Measurements from ENCODE around the gene AKAP7.
A peak's percentile ranks its signal among the peaks of the same experiment; 100 is the strongest.
"Not testable (repeated sequence)": the region's sequence is repeated elsewhere in the genome, so short reads cannot be mapped to it uniquely, and the experiment has no call there.

The AKAP7 gene

GRCh38 chr6:131135244-131136020, at the start of gene AKAP7:
TSS of gene AKAP7 (plus strand) at chr6:131135467. CDS start at chr6:131135764, 297 bp downstream.
- DNase-seq, result peak; percentile 71

DNA sequence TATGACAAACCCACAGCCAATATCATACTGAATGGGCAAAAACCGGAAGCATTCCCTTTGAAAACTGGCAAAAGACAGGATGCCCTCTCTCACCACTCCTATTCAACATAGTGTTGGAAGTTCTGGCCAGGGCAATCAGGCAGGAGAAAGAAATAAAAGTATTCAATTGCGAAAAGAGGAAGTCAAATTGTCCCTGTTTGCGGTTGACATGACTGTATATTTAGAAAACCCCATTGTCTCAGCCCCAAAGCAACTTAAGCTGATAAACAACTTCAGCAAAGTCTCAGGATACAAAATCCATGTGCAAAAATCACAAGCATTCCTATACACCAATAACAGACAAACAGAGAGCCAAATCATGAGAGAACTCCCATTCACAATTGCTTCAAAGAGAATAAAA, 44.9 kb upstream of the AKAP7 start:
- DNase-seq, result peak; percentile 30

GRCh38 chr6:131091944-131092343, 43.3 kb upstream of the AKAP7 start:
- not testable (repeated sequence) for DNase-seq

DNA sequence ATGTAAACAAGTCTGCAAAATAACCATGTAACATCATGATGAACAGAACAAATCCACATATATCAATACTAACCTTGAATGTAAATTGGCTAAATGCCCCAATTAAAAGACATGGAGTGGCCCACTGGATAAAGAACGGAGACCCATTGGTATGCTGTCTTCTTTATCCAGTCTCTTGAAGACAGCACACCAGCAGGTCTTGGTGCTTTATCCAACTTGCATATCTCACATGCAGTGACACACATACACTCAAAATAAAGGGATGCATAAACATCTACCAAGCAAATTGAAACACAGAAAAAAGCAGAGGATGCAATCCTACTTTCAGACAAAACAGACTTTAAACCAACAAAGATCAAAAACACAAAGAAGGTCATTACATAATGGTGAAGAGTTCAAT, 41.9 kb upstream of the AKAP7 start:
- no peak for DNase-seq

- no peak for DNase-seq
These were observed 38.5 kb upstream of the AKAP7 start for GRCh38 chr6:131096786-131097185.

DNA sequence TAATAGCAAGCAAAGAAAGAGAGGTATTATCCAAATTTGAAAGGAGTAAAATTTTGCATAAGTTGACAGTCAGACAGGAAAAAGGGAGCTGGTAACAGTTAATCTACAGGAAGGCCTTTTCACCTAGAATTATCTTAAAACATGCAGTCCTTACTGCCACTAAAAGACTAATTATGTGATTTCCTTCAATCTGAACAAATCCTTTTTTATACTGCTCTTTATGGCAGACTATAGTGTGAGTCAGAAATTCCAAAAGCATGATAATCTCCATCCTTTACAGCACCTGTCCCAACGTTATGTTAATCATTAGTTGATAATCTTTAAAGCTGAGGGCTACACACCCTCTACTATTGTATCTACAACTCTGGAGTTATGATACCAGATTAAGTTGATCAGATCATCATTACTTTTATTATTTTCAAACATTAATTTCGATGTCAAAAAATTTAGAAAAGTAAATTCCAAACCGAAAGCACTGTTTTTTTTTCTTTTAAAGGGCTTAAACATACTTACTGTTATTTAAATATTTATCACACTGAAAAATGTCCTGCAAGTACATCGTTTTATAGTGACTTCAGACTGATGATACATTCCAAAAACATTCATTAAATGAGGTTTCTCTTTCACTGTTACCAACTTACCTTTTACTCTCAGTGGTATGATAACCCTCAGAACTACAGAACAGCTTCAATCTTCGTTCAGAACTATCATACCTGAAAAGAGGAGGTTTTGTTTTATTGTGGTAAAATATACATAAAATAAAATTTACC, 33.2 kb upstream of the AKAP7 start:
- DNase-seq, result no peak

DNA sequence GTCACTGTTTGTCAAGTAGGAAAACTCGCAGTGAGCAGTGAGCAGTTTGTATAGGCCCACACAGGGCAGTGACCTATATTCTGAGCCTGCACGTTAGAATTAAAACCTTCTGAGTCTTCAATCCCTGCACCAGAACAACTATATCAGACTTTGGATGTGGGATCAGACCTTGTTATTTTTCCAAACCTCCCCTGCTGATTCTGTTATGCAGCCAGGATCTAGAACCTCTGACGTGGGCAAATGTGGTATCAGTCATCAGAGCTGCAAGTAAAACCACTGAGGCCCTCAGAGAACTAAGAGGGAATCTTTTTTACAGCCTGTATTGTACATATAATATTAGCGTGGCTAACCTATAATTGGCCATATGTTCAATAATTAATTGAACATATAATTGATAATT, 32.0 kb upstream of the AKAP7 start:
- no peak for DNase-seq

- no peak for DNase-seq
These were observed 31.4 kb upstream of the AKAP7 start for GRCh38 chr6:131103901-131104300.

- DNase-seq, result no peak
These were observed 28.1 kb upstream of the AKAP7 start for GRCh38 chr6:131107151-131107550.

DNA sequence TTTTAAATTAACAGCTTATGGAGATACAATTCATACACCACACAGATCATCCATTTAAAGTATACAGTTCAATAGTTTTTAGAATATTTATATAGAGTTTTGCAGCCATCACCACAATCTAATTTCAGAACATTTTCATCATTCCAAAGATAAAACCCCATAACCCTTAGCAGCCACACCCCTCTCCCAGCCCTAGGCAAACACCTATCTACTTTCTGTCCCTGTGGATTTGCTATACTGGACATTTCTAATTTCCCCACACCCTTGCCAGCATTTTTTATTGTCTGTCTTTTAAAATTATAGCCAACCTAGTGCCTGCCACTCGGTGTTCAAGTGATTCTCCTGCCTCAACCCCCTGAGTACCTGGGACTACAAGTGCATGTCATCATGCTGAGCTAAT, 23.0 kb upstream of the AKAP7 start:
- DNase-seq, result no peak

DNA sequence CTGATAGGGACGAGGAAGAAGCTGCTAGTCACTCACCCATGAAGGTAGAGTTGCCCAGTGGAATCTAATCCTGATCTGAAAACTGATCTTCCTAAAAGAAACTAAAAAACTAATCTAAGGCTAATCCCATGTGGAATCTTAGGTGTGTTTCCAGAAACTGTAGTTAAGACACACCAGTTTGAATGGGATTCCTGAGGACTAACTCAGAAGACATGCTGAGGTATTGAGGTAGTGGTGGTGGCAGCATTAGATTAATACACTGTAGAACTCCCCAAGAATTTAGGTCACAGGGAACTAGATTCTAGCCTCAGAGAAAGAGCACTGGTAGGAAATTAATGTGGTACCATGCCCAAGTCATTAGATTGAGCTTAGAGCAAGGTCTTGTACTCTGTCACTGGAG, 19.6 kb upstream of the AKAP7 start:
- no peak for DNase-seq

- DNase-seq, result no peak
These were observed 18.9 kb upstream of the AKAP7 start for GRCh38 chr6:131116321-131116720.

- DNase-seq, result peak; percentile 80
These were observed 18.4 kb upstream of the AKAP7 start for GRCh38 chr6:131116755-131117360.

GRCh38 chr6:131117878-131118277, 17.4 kb upstream of the AKAP7 start:
- peak; percentile 72 for DNase-seq

GRCh38 chr6:131122007-131122406, 13.3 kb upstream of the AKAP7 start:
- DNase-seq, result no peak

DNA sequence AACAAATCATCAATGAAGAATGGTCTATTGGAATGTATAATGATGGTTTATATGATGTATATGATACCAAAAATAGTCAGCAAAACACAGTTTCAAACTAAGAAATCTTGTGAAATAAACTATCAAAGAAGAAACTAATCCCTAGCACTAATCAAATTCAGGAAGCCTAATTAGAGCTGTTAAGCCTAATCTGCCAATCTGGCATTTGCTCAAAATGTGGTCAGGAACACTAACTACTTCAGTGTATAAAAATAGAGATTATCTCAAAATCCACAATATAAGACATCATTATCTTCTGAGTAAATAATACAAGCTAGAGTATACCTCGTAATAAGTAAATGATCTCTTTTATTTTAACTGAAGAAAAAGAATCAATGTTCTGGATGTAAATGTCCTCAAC, 12.8 kb upstream of the AKAP7 start:
- DNase-seq, result no peak

DNA sequence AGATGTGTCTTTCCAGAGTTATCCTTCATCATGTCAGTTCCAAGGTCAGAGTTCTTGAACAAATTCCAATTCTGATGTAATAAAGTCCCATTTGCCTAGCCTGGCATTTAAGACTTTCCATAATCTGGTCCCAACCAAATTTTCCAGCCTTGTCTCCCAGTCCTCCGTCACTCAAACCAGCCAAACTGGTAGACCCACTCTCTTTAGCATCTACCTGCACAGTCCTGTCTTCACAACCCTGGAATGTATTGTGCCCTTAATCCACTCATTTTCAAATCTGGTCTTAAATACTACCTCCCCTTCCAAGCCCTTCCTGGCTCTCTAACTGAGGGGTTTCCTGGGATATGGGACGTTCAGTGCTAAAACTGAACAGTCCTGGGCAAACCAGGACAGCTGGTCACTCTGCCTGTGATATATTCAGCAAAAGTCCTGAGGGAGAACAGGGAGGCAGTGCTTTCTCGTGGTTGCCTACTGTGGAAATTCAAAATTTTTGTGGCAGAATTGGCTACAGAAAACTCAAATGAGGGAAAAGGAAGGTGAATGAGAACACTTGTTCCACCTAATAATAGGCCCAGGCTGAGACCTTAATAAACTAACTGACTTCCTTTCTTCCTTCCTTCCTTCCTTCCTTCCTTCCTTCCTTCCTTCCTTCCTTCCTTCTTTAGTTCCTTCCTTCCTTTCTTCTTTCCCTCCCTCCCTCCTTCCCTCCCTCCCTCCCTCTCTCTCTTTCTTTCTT, 10.8 kb upstream of the AKAP7 start:
- DNase-seq, result no peak

DNA sequence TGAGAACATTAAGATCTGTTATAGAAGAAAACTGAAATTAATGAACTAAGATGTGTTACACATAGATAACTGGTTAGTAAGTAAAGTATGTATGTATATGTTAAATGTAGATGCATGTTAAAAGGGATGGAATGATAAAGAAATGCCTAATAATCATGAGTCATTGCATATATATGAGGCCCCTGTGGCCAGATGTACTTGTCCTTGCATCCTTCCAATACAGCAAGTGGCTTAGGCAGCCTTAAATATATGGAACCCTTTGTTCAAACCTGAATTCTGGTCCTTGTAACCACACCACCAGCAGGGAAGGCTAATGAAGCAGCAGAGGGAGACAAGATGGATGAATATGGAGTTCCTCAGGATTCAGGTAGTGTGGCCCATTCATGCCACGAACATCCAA, 9.8 kb upstream of the AKAP7 start:
- no peak for DNase-seq

- peak; percentile 23 for DNase-seq
These were observed 5.3 kb upstream of the AKAP7 start for GRCh38 chr6:131129689-131130553.

- DNase-seq, result no peak
These were observed 4.7 kb upstream of the AKAP7 start for GRCh38 chr6:131130554-131130940.

GRCh38 chr6:131132360-131132759, 2.9 kb upstream of the AKAP7 start:
- DNase-seq, result no peak

All from suppressor macrophage treated with lipopolysaccharide for 4 hours (primary cell).